Measurements from ENCODE around the gene MRPL2. TPM values are rescaled to one million over a fixed set of nuclear protein-coding genes. Genes with fewer than 3 reads are reported as not detected.

The MRPL2 gene
- total and polyA plus RNA-seq, 4 donors, result 19.6 to 73.9 (median 44.7) TPM

- H3K4me3 ChIP-seq (ENCODE audit: low read depth in 1 of 3, low read length in 3 of 3), result no peak overlapping the region
- no peaks in the 10 kb centered on the region for H3K27me3 ChIP-seq (ENCODE audit: control insufficient read depth in 4 of 4, insufficient read depth in 4 of 4, low read length in 3 of 4)
- no peak for TF ChIP-seq FOXA1 (IDR thresholded peaks at IDR 0.05)
- no peak for TF ChIP-seq RAD21 (IDR thresholded peaks at IDR 0.05)
- TF ChIP-seq EGR1 (IDR thresholded peaks at IDR 0.05; ENCODE audit: low read depth in 2 of 2), result no peak
- TF ChIP-seq RXRA (IDR thresholded peaks at IDR 0.05), result no peak
- TF ChIP-seq HNF4G (IDR thresholded peaks at IDR 0.05), result no peak
- no peak for TF ChIP-seq JUND (IDR thresholded peaks at IDR 0.05)
- no peak for TF ChIP-seq GABPA (IDR thresholded peaks at IDR 0.05 in 1 of 2, conservative IDR thresholded peaks at IDR 0.05 in 1 of 2)
- no peak for TF ChIP-seq YY1 (IDR thresholded peaks at IDR 0.05)
- no peak for TF ChIP-seq TAF1 (conservative IDR thresholded peaks at IDR 0.05)
- no peak for TF ChIP-seq ATF3 (IDR thresholded peaks at IDR 0.05)
- TF ChIP-seq REST (IDR thresholded peaks at IDR 0.05), result no peak
- no peak for TF ChIP-seq ZBTB33 (IDR thresholded peaks at IDR 0.05)
- no peak for TF ChIP-seq NR2F2 (IDR thresholded peaks at IDR 0.05)
- no peak for TF ChIP-seq FOXA2 (IDR thresholded peaks at IDR 0.05)
- TF ChIP-seq HNF4A (conservative IDR thresholded peaks at IDR 0.05), result no peak
- no peak for TF ChIP-seq MAX (IDR thresholded peaks at IDR 0.05)
- no peak for TF ChIP-seq CTCF (IDR thresholded peaks at IDR 0.05; ENCODE audit: low read depth, low read length, missing input control)
- no peak for TF ChIP-seq SP1 (IDR thresholded peaks at IDR 0.05)
- WGBS, result 77% methylated on average over 4 of the region's 4 CpGs
- H3K9ac ChIP-seq (ENCODE audit: low read depth in 1 of 2, low read length in 2 of 2), result no peak overlapping the region
- H3K27ac ChIP-seq (ENCODE audit: low read depth in 1 of 2, low read length in 2 of 2), result no peak overlapping the region
- H3K36me3 ChIP-seq (ENCODE audit: control insufficient read depth in 4 of 4, insufficient read depth in 3 of 4, low read depth in 1 of 4, low read length in 3 of 4), result no peaks in the 10 kb centered on the region
- no peak for DNase-seq (ENCODE audit: low spot score)
- H3K9me3 ChIP-seq (ENCODE audit: control insufficient read depth in 4 of 4, low read length in 3 of 4), result no peaks in the 10 kb centered on the region
- H3K4me1 ChIP-seq (ENCODE audit: control insufficient read depth in 4 of 4, insufficient read depth in 4 of 4, low read length in 3 of 4), result peaks cover 0 to 7% (median 3%) of the 10 kb centered on the region in 4 donors
These were observed 30.2 kb upstream of the MRPL2 start for GRCh38 chr6:43089467-43089866.

All from liver (tissue), 9 donors.